ENCODE data around the gene LRP1. TPM values are rescaled to one million over a fixed set of nuclear protein-coding genes. Genes with fewer than 3 reads are reported as not detected.

LRP1 gene
- total RNA-seq, 1 donor from 2014 or later: 95.7 TPM

- Mint-ChIP-seq H3K9me3 (ENCODE audit: low read depth) (no peaks in the 10 kb centered on the region), H3K36me3 (ENCODE audit: insufficient read depth) (peaks cover 2% of the 10 kb centered on the region), H3K4me3 (ENCODE audit: low read depth) (peak overlapping the region; percentile 86), H3K4me1 (ENCODE audit: low read depth) (peaks cover 33% of the 10 kb centered on the region), H3K27me3 (no peaks in the 10 kb centered on the region), H3K27ac (peak overlapping the region; percentile 92)
- TF ChIP-seq CTCF (IDR thresholded peaks at IDR 0.05; ENCODE audit: unreplicated experiment): peak; percentile 54
- DNase-seq (ENCODE audit: low spot score, unreplicated experiment): no peak
Observed at GRCh38 chr12:57086493-57087009, 41.7 kb upstream of the LRP1 start.

DNA sequence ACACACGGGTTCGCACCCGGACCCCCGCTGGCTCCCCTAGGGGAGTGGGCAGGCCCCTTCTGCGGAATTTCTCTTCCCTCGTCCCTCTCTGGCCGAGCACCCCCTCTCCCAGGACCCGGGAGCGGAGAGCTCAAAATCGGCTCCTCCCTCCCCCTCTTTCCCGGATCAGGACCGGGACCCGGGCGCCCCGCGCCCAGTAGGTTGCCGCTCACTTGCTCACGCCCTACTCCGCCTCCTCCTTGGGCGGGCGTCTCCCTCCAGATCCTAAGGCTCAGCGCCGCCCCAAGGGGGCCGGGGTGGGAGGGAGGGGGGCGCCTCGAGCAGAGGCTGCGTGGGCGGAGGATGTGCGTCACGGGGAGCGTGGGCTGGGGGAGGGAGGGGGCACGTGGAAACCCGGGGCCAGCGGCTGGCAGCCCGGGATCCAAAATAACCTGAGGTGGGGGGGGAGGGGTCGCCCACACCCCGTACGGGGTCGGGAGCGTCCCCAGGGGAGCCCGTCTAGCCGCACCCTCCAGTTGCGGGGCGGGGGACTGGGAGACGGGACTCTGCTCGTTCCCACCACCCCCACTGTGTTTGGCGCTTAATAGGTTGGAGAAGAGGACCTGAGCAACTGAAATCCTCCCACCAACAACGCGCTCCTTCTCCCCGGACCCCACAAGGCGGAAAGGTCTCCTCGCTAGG is 41.1 kb upstream of the LRP1 start:
- H3K36me3 Mint-ChIP-seq (ENCODE audit: insufficient read depth): peaks cover 2% of the 10 kb centered on the region
- H3K27me3 Mint-ChIP-seq: no peaks in the 10 kb centered on the region
- no peaks in the 10 kb centered on the region for H3K9me3 Mint-ChIP-seq (ENCODE audit: low read depth)
- no peak for TF ChIP-seq CTCF (IDR thresholded peaks at IDR 0.05; ENCODE audit: unreplicated experiment)
- peak overlapping the region; percentile 98 for H3K27ac Mint-ChIP-seq
- peaks cover 33% of the 10 kb centered on the region for H3K4me1 Mint-ChIP-seq (ENCODE audit: low read depth)
- peak; percentile 37 for DNase-seq (ENCODE audit: low spot score, unreplicated experiment)
- peak overlapping the region; percentile 86 for H3K4me3 Mint-ChIP-seq (ENCODE audit: low read depth)

DNA sequence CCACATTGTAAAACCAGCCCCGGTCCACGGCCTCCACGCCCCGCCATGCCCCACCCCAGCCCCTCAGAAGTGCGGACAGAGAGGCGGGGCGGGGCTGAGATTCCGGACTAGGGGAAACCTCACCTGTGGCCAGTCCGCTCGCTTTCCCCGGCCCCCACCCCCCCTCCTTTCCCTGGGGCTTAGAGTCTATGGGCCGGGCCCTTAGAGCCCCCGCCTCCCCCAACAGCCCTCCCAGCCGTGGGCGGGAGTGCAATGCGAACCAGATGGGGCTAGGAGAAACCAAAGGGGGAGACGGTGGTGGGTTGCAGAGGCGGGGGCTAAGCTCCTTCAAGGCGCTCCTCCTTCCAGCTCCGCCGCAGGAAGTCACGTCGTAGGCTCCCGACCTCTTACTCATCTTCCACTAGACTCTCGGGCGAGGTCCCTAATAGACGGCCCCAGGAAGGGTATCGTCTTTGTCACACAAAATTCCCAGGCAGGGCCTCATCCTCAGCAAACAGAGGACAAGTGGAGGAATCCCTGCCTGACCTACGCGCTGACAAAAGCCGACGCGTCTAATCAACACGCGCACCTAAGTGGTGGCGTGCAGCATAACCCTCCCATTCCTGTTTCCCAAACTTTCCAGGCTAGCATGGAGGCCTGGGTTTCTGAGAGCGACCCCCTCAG is 40.5 kb upstream of the LRP1 start:
- Mint-ChIP-seq H3K4me3 (ENCODE audit: low read depth) (peak overlapping the region; percentile 83), H3K27me3 (no peaks in the 10 kb centered on the region)

DNA sequence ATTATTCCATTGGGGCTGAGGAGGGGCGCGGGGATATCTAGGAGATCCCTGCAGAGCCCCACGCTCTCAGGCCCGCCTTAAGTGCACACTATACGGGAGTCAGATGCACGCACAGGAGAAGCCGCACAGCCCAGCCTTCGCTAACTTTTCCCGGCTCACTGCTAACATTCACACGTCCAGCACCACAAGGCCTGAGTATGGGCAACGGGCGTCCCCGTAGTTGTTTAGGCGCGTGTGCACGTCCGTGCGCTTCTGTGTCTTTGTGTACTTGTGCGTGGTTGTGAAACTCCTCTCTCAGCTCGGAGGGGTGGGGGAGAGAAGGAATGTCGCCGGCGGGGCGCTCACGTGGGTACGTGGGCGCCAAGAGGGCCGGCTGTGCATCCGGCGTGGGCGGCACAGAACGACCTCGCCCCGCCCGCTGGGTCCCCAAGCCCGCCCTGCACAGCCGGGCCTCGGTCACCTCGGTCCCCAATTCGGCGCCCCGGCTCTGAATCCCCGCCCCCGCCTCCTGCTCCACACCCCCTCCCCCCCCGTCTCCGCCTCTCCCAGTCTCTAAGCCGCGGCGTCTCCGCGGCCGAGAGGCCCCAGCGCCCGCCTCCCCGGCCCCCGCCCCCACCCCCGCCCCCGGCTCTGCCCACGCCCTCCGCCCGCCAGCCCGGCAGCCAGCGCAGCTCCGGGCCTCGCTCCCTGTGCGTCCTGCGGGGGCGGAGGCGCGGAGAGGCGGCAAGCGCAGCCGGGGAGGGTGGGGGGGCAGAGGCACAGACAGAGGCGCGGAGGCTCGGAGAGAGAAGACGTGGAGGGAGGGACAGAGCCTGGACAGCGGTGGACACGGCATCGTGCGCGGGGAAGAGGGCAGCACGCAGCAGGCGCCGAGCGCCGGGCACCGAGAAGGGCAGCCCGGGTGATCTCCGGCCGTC is 39.7 kb upstream of the LRP1 start, which contains the start of gene NAB2:
TSS of gene NAB2 (plus strand) at position 761 of the 917 bp plus-strand sequence. CDS start 158 bp downstream, outside the sequence.
- no peaks in the 10 kb centered on the region for H3K27me3 Mint-ChIP-seq
- H3K9me3 Mint-ChIP-seq (ENCODE audit: low read depth): no peaks in the 10 kb centered on the region

More for the DNA sequence above, 40.5 kb upstream of the LRP1 start:
- Mint-ChIP-seq H3K9me3 (ENCODE audit: low read depth) (no peaks in the 10 kb centered on the region), H3K27ac (peak overlapping the region; percentile 98), H3K4me1 (ENCODE audit: low read depth) (peaks cover 33% of the 10 kb centered on the region), H3K36me3 (ENCODE audit: insufficient read depth) (peaks cover 5% of the 10 kb centered on the region)
- peak; percentile 57 for DNase-seq (ENCODE audit: low spot score, unreplicated experiment)
- TF ChIP-seq CTCF (IDR thresholded peaks at IDR 0.05; ENCODE audit: unreplicated experiment): no peak

More for the DNA sequence above, 39.7 kb upstream of the LRP1 start, which contains the start of gene NAB2:
- peaks cover 35% of the 10 kb centered on the region for H3K4me1 Mint-ChIP-seq (ENCODE audit: low read depth)
- peaks cover 5% of the 10 kb centered on the region for H3K36me3 Mint-ChIP-seq (ENCODE audit: insufficient read depth)
- peak within 1 kb of the TSS; percentile 83 for H3K4me3 Mint-ChIP-seq (ENCODE audit: low read depth)
- no peak for TF ChIP-seq CTCF (IDR thresholded peaks at IDR 0.05; ENCODE audit: unreplicated experiment)
- peak; percentile 75 for DNase-seq (ENCODE audit: low spot score, unreplicated experiment)
- H3K27ac Mint-ChIP-seq: peak within 1 kb of the TSS; percentile 98
